Measurements from ENCODE around the gene HS3ST5.

The HS3ST5 gene

DNA sequence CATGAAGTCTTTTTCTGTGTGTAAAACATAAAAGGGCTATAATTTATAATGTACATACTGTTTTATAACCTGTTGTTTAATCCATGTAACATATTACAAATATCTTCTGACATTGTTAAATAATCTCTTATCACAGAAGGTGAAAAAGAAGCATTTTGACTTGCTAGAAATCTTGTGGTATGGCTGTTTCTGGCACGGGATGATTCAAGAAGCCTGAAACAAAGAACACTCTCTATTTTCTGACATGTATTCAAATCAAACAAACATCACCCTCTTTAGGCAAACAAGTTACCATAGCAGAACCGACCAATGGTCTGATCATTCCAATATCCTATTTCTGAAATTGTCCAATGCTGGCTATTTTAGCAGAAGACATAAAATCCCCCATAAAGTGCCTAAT lies 55.4 kb downstream of the HS3ST5 start:
- Histone ChIP-seq H3K9me3 (ENCODE audit: control insufficient read depth, low read length) (no peaks in the 10 kb centered on the region), H2BK12ac (ENCODE audit: low read length in 2 of 2) (no peak overlapping the region), H4K8ac (ENCODE audit: low read length) (no peak overlapping the region), H3K9ac (ENCODE audit: low read length) (no peak overlapping the region), H4K91ac (ENCODE audit: low read length) (no peak overlapping the region), H3K4me2 (ENCODE audit: low read length, poor library complexity, severe bottlenecking) (no peak overlapping the region), H3K27ac (ENCODE audit: low read length, poor library complexity, severe bottlenecking) (no peak overlapping the region), H3K79me1 (replicated peaks; ENCODE audit: low read length, poor library complexity, severe bottlenecking) (peaks cover 3% of the 10 kb centered on the region), H2BK15ac (ENCODE audit: low read depth, poor library complexity, severe bottlenecking) (no peak overlapping the region), H3K23ac (ENCODE audit: low read length in 2 of 2) (no peak overlapping the region), H3K36me3 (ENCODE audit: control insufficient read depth in 1 of 2, insufficient read depth in 2 of 2, low read depth in 1 of 2, low read length in 2 of 2) (no peaks in the 10 kb centered on the region), H3K4me3 (ENCODE audit: insufficient read depth in 1 of 2, low read depth in 1 of 2, low read length in 2 of 2) (no peak overlapping the region), H2AK5ac (ENCODE audit: low read length, severe bottlenecking) (no peak overlapping the region), H3K4ac (ENCODE audit: low read depth in 1 of 2, low read length in 2 of 2) (no peak overlapping the region), H3K27me3 (ENCODE audit: control insufficient read depth in 1 of 2, insufficient read depth in 1 of 2, low read length in 2 of 2) (no peaks in the 10 kb centered on the region), H2BK5ac (ENCODE audit: low read depth, low read length, poor library complexity, severe bottlenecking) (no peak overlapping the region), H3K18ac (ENCODE audit: low read depth in 1 of 2, low read length in 2 of 2) (no peak overlapping the region), H2BK120ac (ENCODE audit: low read depth, low read length) (no peak overlapping the region), H3K4me1 (ENCODE audit: control insufficient read depth, insufficient read depth, low read depth, low read length) (no peaks in the 10 kb centered on the region), H2AFZ (ENCODE audit: low read depth, low read length) (no peak overlapping the region), H3K14ac (ENCODE audit: low read length in 2 of 2) (no peak overlapping the region)
- DNase-seq: no peak
- 94% methylated on average over 2 of the region's 2 CpGs for WGBS

- no peak overlapping the region for H2BK15ac ChIP-seq (ENCODE audit: low read depth, poor library complexity, severe bottlenecking)
- H4K91ac ChIP-seq (ENCODE audit: low read length): no peak overlapping the region
- no peaks in the 10 kb centered on the region for H3K9me3 ChIP-seq (ENCODE audit: control insufficient read depth, low read length)
- no peak overlapping the region for H3K23ac ChIP-seq (ENCODE audit: low read length in 2 of 2)
- H3K36me3 ChIP-seq (ENCODE audit: control insufficient read depth in 1 of 2, insufficient read depth in 2 of 2, low read depth in 1 of 2, low read length in 2 of 2): no peaks in the 10 kb centered on the region
- no peak overlapping the region for H3K9ac ChIP-seq (ENCODE audit: low read length)
- no peak overlapping the region for H2BK12ac ChIP-seq (ENCODE audit: low read length in 2 of 2)
- no peak overlapping the region for H3K4me2 ChIP-seq (ENCODE audit: low read length, poor library complexity, severe bottlenecking)
- no peak overlapping the region for H2AFZ ChIP-seq (ENCODE audit: low read depth, low read length)
- H3K79me1 ChIP-seq (replicated peaks; ENCODE audit: low read length, poor library complexity, severe bottlenecking): peaks cover 3% of the 10 kb centered on the region
- no peak overlapping the region for H3K27ac ChIP-seq (ENCODE audit: low read length, poor library complexity, severe bottlenecking)
- H3K4me3 ChIP-seq (ENCODE audit: insufficient read depth in 1 of 2, low read depth in 1 of 2, low read length in 2 of 2): no peak overlapping the region
- no peak overlapping the region for H3K4ac ChIP-seq (ENCODE audit: low read depth in 1 of 2, low read length in 2 of 2)
- no peaks in the 10 kb centered on the region for H3K4me1 ChIP-seq (ENCODE audit: control insufficient read depth, insufficient read depth, low read depth, low read length)
- H3K27me3 ChIP-seq (ENCODE audit: control insufficient read depth in 1 of 2, insufficient read depth in 1 of 2, low read length in 2 of 2): no peaks in the 10 kb centered on the region
- H2AK5ac ChIP-seq (ENCODE audit: low read length, severe bottlenecking): no peak overlapping the region
- 100% methylated on average over 1 of the region's 2 CpGs for WGBS
- no peak overlapping the region for H3K14ac ChIP-seq (ENCODE audit: low read length in 2 of 2)
- H2BK120ac ChIP-seq (ENCODE audit: low read depth, low read length): no peak overlapping the region
- H4K8ac ChIP-seq (ENCODE audit: low read length): no peak overlapping the region
- DNase-seq: no peak
- H3K18ac ChIP-seq (ENCODE audit: low read depth in 1 of 2, low read length in 2 of 2): no peak overlapping the region
- no peak overlapping the region for H2BK5ac ChIP-seq (ENCODE audit: low read depth, low read length, poor library complexity, severe bottlenecking)
Measured at GRCh38 chr6:114286211-114286610, 56.6 kb downstream of the HS3ST5 start.

- no CpG with 5 or more reads among the region's 2 CpGs for WGBS
- H3K18ac ChIP-seq (ENCODE audit: low read depth in 1 of 2, low read length in 2 of 2): no peak overlapping the region
- peak overlapping the region in 1 of 2 experiments; percentile 25 for H3K4me3 ChIP-seq (ENCODE audit: insufficient read depth in 1 of 2, low read depth in 1 of 2, low read length in 2 of 2)
- no peak overlapping the region for H4K91ac ChIP-seq (ENCODE audit: low read length)
- H3K79me1 ChIP-seq (replicated peaks; ENCODE audit: low read length, poor library complexity, severe bottlenecking): no peaks in the 10 kb centered on the region
- no peak overlapping the region for H2BK5ac ChIP-seq (ENCODE audit: low read depth, low read length, poor library complexity, severe bottlenecking)
- H4K8ac ChIP-seq (ENCODE audit: low read length): no peak overlapping the region
- H3K36me3 ChIP-seq (ENCODE audit: control insufficient read depth in 1 of 2, insufficient read depth in 2 of 2, low read depth in 1 of 2, low read length in 2 of 2): no peaks in the 10 kb centered on the region
- no peak overlapping the region for H2BK12ac ChIP-seq (ENCODE audit: low read length in 2 of 2)
- H3K14ac ChIP-seq (ENCODE audit: low read length in 2 of 2): no peak overlapping the region
- H3K4me2 ChIP-seq (ENCODE audit: low read length, poor library complexity, severe bottlenecking): no peak overlapping the region
- no peak overlapping the region for H3K4ac ChIP-seq (ENCODE audit: low read depth in 1 of 2, low read length in 2 of 2)
- no peak overlapping the region for H2AFZ ChIP-seq (ENCODE audit: low read depth, low read length)
- peak overlapping the region; percentile 36 for H3K9ac ChIP-seq (ENCODE audit: low read length)
- no peak for DNase-seq
- no peak overlapping the region for H2BK15ac ChIP-seq (ENCODE audit: low read depth, poor library complexity, severe bottlenecking)
- H3K4me1 ChIP-seq (ENCODE audit: control insufficient read depth, insufficient read depth, low read depth, low read length): no peaks in the 10 kb centered on the region
- no peak overlapping the region for H2BK120ac ChIP-seq (ENCODE audit: low read depth, low read length)
- H3K23ac ChIP-seq (ENCODE audit: low read length in 2 of 2): no peak overlapping the region
- no peaks in the 10 kb centered on the region for H3K9me3 ChIP-seq (ENCODE audit: control insufficient read depth, low read length)
- no peak overlapping the region for H3K27ac ChIP-seq (ENCODE audit: low read length, poor library complexity, severe bottlenecking)
- no peak overlapping the region for H2AK5ac ChIP-seq (ENCODE audit: low read length, severe bottlenecking)
- H3K27me3 ChIP-seq (ENCODE audit: control insufficient read depth in 1 of 2, insufficient read depth in 1 of 2, low read length in 2 of 2): no peaks in the 10 kb centered on the region
Measured at GRCh38 chr6:114284281-114284680, 58.5 kb downstream of the HS3ST5 start.

DNA sequence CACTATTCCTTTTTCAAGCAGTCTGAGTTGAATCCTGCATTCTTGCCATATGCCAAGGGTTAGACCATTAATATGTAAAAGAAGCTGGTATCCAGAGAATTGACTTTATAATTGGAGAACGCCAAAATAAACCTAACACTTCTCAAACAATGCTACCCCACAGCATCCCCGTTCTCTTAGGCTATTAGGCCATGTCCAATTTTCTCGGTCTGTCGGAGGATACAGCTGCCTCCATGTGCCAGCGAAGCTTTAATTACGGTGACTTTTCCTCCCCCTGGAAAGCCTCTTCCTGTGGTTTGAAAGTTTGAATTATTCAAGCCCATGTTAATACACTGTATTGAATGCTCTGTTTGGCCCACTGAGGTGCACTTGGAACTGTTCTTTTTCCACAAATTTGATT lies 60.5 kb downstream of the HS3ST5 start:
- Histone ChIP-seq H3K36me3 (ENCODE audit: control insufficient read depth in 1 of 2, insufficient read depth in 2 of 2, low read depth in 1 of 2, low read length in 2 of 2) (no peaks in the 10 kb centered on the region), H2BK120ac (ENCODE audit: low read depth, low read length) (no peak overlapping the region), H2AFZ (ENCODE audit: low read depth, low read length) (no peak overlapping the region), H3K4ac (ENCODE audit: low read depth in 1 of 2, low read length in 2 of 2) (no peak overlapping the region), H3K4me3 (ENCODE audit: insufficient read depth in 1 of 2, low read depth in 1 of 2, low read length in 2 of 2) (no peak overlapping the region), H3K9ac (ENCODE audit: low read length) (no peak overlapping the region), H4K91ac (ENCODE audit: low read length) (no peak overlapping the region), H2BK15ac (ENCODE audit: low read depth, poor library complexity, severe bottlenecking) (no peak overlapping the region), H3K9me3 (ENCODE audit: control insufficient read depth, low read length) (no peaks in the 10 kb centered on the region), H2BK12ac (ENCODE audit: low read length in 2 of 2) (no peak overlapping the region), H3K14ac (ENCODE audit: low read length in 2 of 2) (no peak overlapping the region), H3K79me1 (replicated peaks; ENCODE audit: low read length, poor library complexity, severe bottlenecking) (no peaks in the 10 kb centered on the region), H3K27me3 (ENCODE audit: control insufficient read depth in 1 of 2, insufficient read depth in 1 of 2, low read length in 2 of 2) (no peaks in the 10 kb centered on the region), H3K23ac (ENCODE audit: low read length in 2 of 2) (no peak overlapping the region), H3K18ac (ENCODE audit: low read depth in 1 of 2, low read length in 2 of 2) (no peak overlapping the region), H3K4me1 (ENCODE audit: control insufficient read depth, insufficient read depth, low read depth, low read length) (no peaks in the 10 kb centered on the region), H2AK5ac (ENCODE audit: low read length, severe bottlenecking) (no peak overlapping the region), H3K4me2 (ENCODE audit: low read length, poor library complexity, severe bottlenecking) (no peak overlapping the region), H4K8ac (ENCODE audit: low read length) (no peak overlapping the region), H3K27ac (ENCODE audit: low read length, poor library complexity, severe bottlenecking) (no peak overlapping the region), H2BK5ac (ENCODE audit: low read depth, low read length, poor library complexity, severe bottlenecking) (no peak overlapping the region)
- no peak for DNase-seq
- 42% methylated on average over 6 of the region's 6 CpGs for WGBS
